ENCODE results near the gene WWC2.
A peak's percentile ranks its signal among the peaks of the same experiment; 100 is the strongest.

Gene WWC2

DNA sequence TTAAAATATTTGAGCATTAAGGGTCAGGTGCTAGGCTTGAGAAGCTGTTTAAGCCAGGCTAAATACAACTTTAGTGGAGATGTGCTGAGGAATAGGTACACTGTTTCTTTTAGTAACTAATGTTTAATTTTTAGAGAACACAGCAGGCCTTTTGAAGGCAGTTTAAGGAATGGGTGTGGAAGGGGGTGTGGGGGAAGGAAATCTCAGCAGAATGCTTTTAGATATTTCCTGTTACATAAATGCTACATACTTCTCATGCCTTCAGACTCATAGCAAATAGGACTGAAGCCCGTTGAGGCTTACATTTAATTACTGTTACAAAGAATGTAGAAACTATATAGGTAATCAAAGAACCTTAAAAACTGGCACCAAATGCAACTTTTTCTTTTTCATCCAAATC, 66.3 kb downstream of the WWC2 start:
- Histone ChIP-seq H2BK5ac (ENCODE audit: low read depth, low read length, poor library complexity, severe bottlenecking) (peak overlapping the region; percentile 89), H2AFZ (ENCODE audit: low read depth, low read length) (no peak overlapping the region), H3K14ac (ENCODE audit: low read length in 2 of 2) (no peak overlapping the region), H3K4me1 (ENCODE audit: control insufficient read depth, insufficient read depth, low read depth, low read length) (peaks cover 11% of the 10 kb centered on the region), H3K9me3 (ENCODE audit: control insufficient read depth, low read length) (no peaks in the 10 kb centered on the region), H3K79me1 (replicated peaks; ENCODE audit: low read length, poor library complexity, severe bottlenecking) (peaks cover 13% of the 10 kb centered on the region), H3K18ac (ENCODE audit: low read depth in 1 of 2, low read length in 2 of 2) (peak overlapping the region in 1 of 2 experiments; percentile 52), H2BK120ac (ENCODE audit: low read depth, low read length) (no peak overlapping the region), H3K36me3 (ENCODE audit: control insufficient read depth in 1 of 2, insufficient read depth in 2 of 2, low read depth in 1 of 2, low read length in 2 of 2) (no peaks in the 10 kb centered on the region), H3K27me3 (ENCODE audit: control insufficient read depth in 1 of 2, insufficient read depth in 1 of 2, low read length in 2 of 2) (no peaks in the 10 kb centered on the region), H4K91ac (ENCODE audit: low read length) (no peak overlapping the region), H4K8ac (ENCODE audit: low read length) (no peak overlapping the region), H3K9ac (ENCODE audit: low read length) (no peak overlapping the region), H3K23ac (ENCODE audit: low read length in 2 of 2) (no peak overlapping the region), H3K27ac (ENCODE audit: low read length, poor library complexity, severe bottlenecking) (peak overlapping the region; percentile 91), H2AK5ac (ENCODE audit: low read length, severe bottlenecking) (no peak overlapping the region), H2BK12ac (ENCODE audit: low read length in 2 of 2) (no peak overlapping the region), H3K4ac (ENCODE audit: low read depth in 1 of 2, low read length in 2 of 2) (no peak overlapping the region), H2BK15ac (ENCODE audit: low read depth, poor library complexity, severe bottlenecking) (no peak overlapping the region), H3K4me2 (ENCODE audit: low read length, poor library complexity, severe bottlenecking) (peak overlapping the region; percentile 44), H3K4me3 (ENCODE audit: insufficient read depth in 1 of 2, low read depth in 1 of 2, low read length in 2 of 2) (no peak overlapping the region)
- no CpG with 5 or more reads among the region's 1 CpG for WGBS
- DNase-seq: no peak

DNA sequence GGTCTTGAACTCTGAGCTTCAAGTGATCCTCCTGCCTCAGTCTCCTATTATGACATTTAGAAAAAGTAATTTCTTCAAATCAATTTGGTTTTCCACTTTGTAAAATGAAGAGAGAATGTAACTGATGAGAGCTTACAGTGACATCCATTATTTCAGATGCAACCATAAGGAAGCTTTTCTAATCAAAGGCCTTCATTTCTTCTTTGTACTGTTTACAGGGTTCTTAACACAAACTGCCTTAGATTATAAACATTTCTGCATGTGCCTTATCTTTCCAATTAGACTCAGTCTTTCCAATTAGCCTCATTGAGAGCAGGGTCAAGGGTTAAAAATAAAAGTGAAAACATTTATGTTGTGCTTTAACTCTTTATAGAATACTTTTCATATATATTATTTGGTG, 71.8 kb downstream of the WWC2 start:
- H4K91ac ChIP-seq (ENCODE audit: low read length): no peak overlapping the region
- H2BK5ac ChIP-seq (ENCODE audit: low read depth, low read length, poor library complexity, severe bottlenecking): no peak overlapping the region
- H3K4me1 ChIP-seq (ENCODE audit: control insufficient read depth, insufficient read depth, low read depth, low read length): peaks cover 14% of the 10 kb centered on the region
- no peak overlapping the region for H2BK15ac ChIP-seq (ENCODE audit: low read depth, poor library complexity, severe bottlenecking)
- H3K4ac ChIP-seq (ENCODE audit: low read depth in 1 of 2, low read length in 2 of 2): no peak overlapping the region
- H3K9me3 ChIP-seq (ENCODE audit: control insufficient read depth, low read length): no peaks in the 10 kb centered on the region
- no peak overlapping the region for H2BK12ac ChIP-seq (ENCODE audit: low read length in 2 of 2)
- no peak overlapping the region for H3K4me3 ChIP-seq (ENCODE audit: insufficient read depth in 1 of 2, low read depth in 1 of 2, low read length in 2 of 2)
- no peak overlapping the region for H3K14ac ChIP-seq (ENCODE audit: low read length in 2 of 2)
- no peak overlapping the region for H3K18ac ChIP-seq (ENCODE audit: low read depth in 1 of 2, low read length in 2 of 2)
- no peak overlapping the region for H2AFZ ChIP-seq (ENCODE audit: low read depth, low read length)
- H2BK120ac ChIP-seq (ENCODE audit: low read depth, low read length): no peak overlapping the region
- H3K4me2 ChIP-seq (ENCODE audit: low read length, poor library complexity, severe bottlenecking): no peak overlapping the region
- no peak overlapping the region for H4K8ac ChIP-seq (ENCODE audit: low read length)
- no peak overlapping the region for H3K27ac ChIP-seq (ENCODE audit: low read length, poor library complexity, severe bottlenecking)
- H3K79me1 ChIP-seq (replicated peaks; ENCODE audit: low read length, poor library complexity, severe bottlenecking): peaks cover 5% of the 10 kb centered on the region
- no peak overlapping the region for H3K23ac ChIP-seq (ENCODE audit: low read length in 2 of 2)
- H3K36me3 ChIP-seq (ENCODE audit: control insufficient read depth in 1 of 2, insufficient read depth in 2 of 2, low read depth in 1 of 2, low read length in 2 of 2): no peaks in the 10 kb centered on the region
- DNase-seq: no peak
- H2AK5ac ChIP-seq (ENCODE audit: low read length, severe bottlenecking): no peak overlapping the region
- H3K9ac ChIP-seq (ENCODE audit: low read length): no peak overlapping the region
- no peaks in the 10 kb centered on the region for H3K27me3 ChIP-seq (ENCODE audit: control insufficient read depth in 1 of 2, insufficient read depth in 1 of 2, low read length in 2 of 2)

DNA sequence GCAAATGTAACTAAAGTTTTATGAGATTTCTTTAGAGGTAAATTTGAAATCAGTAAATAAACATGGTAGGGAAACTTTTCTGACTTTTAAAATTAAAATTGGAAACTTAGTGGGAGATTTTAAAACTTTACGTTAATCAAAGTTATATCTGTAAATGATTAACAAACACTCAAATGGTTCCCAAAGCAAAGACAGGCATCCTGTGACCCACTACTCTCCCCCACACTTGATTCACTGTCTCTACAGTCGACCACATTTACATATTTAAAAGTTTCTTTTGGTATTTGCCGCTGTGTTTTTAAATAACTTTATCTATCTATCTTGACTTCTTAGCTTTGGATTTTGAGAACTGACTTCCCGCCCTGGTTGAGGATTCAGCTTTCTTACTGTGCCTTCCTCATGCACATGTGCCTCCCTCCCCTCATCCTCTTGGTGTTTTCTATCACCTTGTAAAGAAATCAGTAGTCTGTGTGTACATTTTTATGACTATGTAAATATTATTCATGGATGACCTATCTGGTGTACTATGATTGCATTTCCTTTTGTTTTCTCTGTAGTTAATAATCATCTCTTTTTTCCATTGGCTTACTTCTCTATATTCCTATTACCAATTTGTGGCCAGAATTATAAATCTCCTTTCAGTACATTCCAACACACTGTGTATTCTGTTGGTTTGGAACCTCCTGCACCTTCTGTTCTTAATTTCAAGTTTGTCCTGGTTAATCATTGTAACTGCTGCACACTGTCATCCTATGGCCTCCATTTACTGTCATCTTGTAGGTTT, 72.6 kb downstream of the WWC2 start:
- Histone ChIP-seq H2BK12ac (ENCODE audit: low read length in 2 of 2) (no peak overlapping the region), H2AFZ (ENCODE audit: low read depth, low read length) (no peak overlapping the region), H3K9ac (ENCODE audit: low read length) (no peak overlapping the region), H3K18ac (ENCODE audit: low read depth in 1 of 2, low read length in 2 of 2) (no peak overlapping the region), H3K79me1 (replicated peaks; ENCODE audit: low read length, poor library complexity, severe bottlenecking) (peaks cover 3% of the 10 kb centered on the region), H2BK120ac (ENCODE audit: low read depth, low read length) (no peak overlapping the region), H3K4me2 (ENCODE audit: low read length, poor library complexity, severe bottlenecking) (peak overlapping the region; percentile 22), H3K27me3 (ENCODE audit: control insufficient read depth in 1 of 2, insufficient read depth in 1 of 2, low read length in 2 of 2) (no peaks in the 10 kb centered on the region), H3K27ac (ENCODE audit: low read length, poor library complexity, severe bottlenecking) (peak overlapping the region; percentile 76), H4K8ac (ENCODE audit: low read length) (no peak overlapping the region), H3K4ac (ENCODE audit: low read depth in 1 of 2, low read length in 2 of 2) (no peak overlapping the region), H3K9me3 (ENCODE audit: control insufficient read depth, low read length) (no peaks in the 10 kb centered on the region), H3K14ac (ENCODE audit: low read length in 2 of 2) (no peak overlapping the region), H3K4me1 (ENCODE audit: control insufficient read depth, insufficient read depth, low read depth, low read length) (peaks cover 15% of the 10 kb centered on the region), H2AK5ac (ENCODE audit: low read length, severe bottlenecking) (no peak overlapping the region), H3K4me3 (ENCODE audit: insufficient read depth in 1 of 2, low read depth in 1 of 2, low read length in 2 of 2) (no peak overlapping the region), H2BK15ac (ENCODE audit: low read depth, poor library complexity, severe bottlenecking) (no peak overlapping the region), H2BK5ac (ENCODE audit: low read depth, low read length, poor library complexity, severe bottlenecking) (no peak overlapping the region), H3K36me3 (ENCODE audit: control insufficient read depth in 1 of 2, insufficient read depth in 2 of 2, low read depth in 1 of 2, low read length in 2 of 2) (no peaks in the 10 kb centered on the region), H3K23ac (ENCODE audit: low read length in 2 of 2) (no peak overlapping the region), H4K91ac (ENCODE audit: low read length) (no peak overlapping the region)
- no CpG with 5 or more reads among the region's 4 CpGs for WGBS
- no peak for DNase-seq

DNA sequence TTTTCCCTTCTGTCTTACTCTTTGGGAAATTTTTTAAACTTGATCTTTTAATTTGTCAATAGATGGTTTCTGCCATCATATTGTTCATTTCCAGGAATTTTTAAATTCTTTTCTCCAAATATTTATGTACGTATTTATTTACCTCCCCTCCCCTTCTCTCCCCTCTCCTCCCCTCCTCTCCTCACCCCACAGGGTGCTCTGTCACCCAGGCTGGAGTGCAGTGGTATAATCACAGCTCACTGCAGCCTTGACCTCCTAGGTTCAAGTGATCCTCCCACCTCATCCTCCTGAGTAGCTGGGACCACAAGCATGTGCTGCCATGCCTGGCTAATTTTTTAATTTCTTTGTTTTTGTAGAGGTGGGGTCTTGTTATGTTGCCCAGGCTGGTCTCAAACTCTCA, 73.8 kb downstream of the WWC2 start:
- no peaks in the 10 kb centered on the region for H3K9me3 ChIP-seq (ENCODE audit: control insufficient read depth, low read length)
- H3K23ac ChIP-seq (ENCODE audit: low read length in 2 of 2): no peak overlapping the region
- WGBS: 97% methylated on average over 1 of the region's 1 CpG
- peak overlapping the region in 1 of 2 experiments; percentile 49 for H3K18ac ChIP-seq (ENCODE audit: low read depth in 1 of 2, low read length in 2 of 2)
- H3K36me3 ChIP-seq (ENCODE audit: control insufficient read depth in 1 of 2, insufficient read depth in 2 of 2, low read depth in 1 of 2, low read length in 2 of 2): no peaks in the 10 kb centered on the region
- no peak overlapping the region for H3K4ac ChIP-seq (ENCODE audit: low read depth in 1 of 2, low read length in 2 of 2)
- H2BK120ac ChIP-seq (ENCODE audit: low read depth, low read length): peak overlapping the region; percentile 19
- no peak for DNase-seq
- H3K14ac ChIP-seq (ENCODE audit: low read length in 2 of 2): no peak overlapping the region
- no peak overlapping the region for H3K4me3 ChIP-seq (ENCODE audit: insufficient read depth in 1 of 2, low read depth in 1 of 2, low read length in 2 of 2)
- no peak overlapping the region for H2BK12ac ChIP-seq (ENCODE audit: low read length in 2 of 2)
- H3K4me1 ChIP-seq (ENCODE audit: control insufficient read depth, insufficient read depth, low read depth, low read length): peaks cover 17% of the 10 kb centered on the region
- H4K8ac ChIP-seq (ENCODE audit: low read length): no peak overlapping the region
- H2BK5ac ChIP-seq (ENCODE audit: low read depth, low read length, poor library complexity, severe bottlenecking): peak overlapping the region; percentile 31
- peak overlapping the region; percentile 39 for H3K4me2 ChIP-seq (ENCODE audit: low read length, poor library complexity, severe bottlenecking)
- H3K79me1 ChIP-seq (replicated peaks; ENCODE audit: low read length, poor library complexity, severe bottlenecking): peaks cover 3% of the 10 kb centered on the region
- no peak overlapping the region for H2BK15ac ChIP-seq (ENCODE audit: low read depth, poor library complexity, severe bottlenecking)
- no peak overlapping the region for H4K91ac ChIP-seq (ENCODE audit: low read length)
- no peaks in the 10 kb centered on the region for H3K27me3 ChIP-seq (ENCODE audit: control insufficient read depth in 1 of 2, insufficient read depth in 1 of 2, low read length in 2 of 2)
- no peak overlapping the region for H2AFZ ChIP-seq (ENCODE audit: low read depth, low read length)
- peak overlapping the region; percentile 75 for H3K27ac ChIP-seq (ENCODE audit: low read length, poor library complexity, severe bottlenecking)
- H2AK5ac ChIP-seq (ENCODE audit: low read length, severe bottlenecking): peak overlapping the region; percentile 73
- H3K9ac ChIP-seq (ENCODE audit: low read length): no peak overlapping the region

Data from mesenchymal stem cell (in vitro differentiated cells and primary cell).